Stomach smooth muscle (tissue), 2 donors: ENCODE data around the gene GNAI2.
A peak's percentile ranks its signal among the peaks of the same experiment; 100 is the strongest.

Source experiments
- H3K27ac ChIP-seq: one replicate; pipeline ENCODE4 v1.7.0; 2013; ENCODE audit warnings: mild to moderate bottlenecking, low read length, inconsistent platforms
- H3K27me3 ChIP-seq, 2 donors: one replicate each; pipeline ENCODE4 v1.7.0; 2013; ENCODE audit warnings: low read length in 2 of 2; ENCODE audit not compliant: insufficient read depth in 2 of 2, control insufficient read depth in 1 of 2
- H3K36me3 ChIP-seq, 2 donors: one replicate each; pipeline ENCODE4 v1.7.0; 2013; ENCODE audit warnings: low read length in 2 of 2; ENCODE audit not compliant: control insufficient read depth in 2 of 2, insufficient read depth in 2 of 2
- H3K4me1 ChIP-seq: one replicate; pipeline ENCODE4 v1.7.0; 2013; ENCODE audit warnings: low read length; ENCODE audit not compliant: control insufficient read depth, insufficient read depth
- H3K4me3 ChIP-seq, 2 donors: one replicate each; pipeline ENCODE4 v1.7.0; 2013; ENCODE audit warnings: low read length in 2 of 2
- H3K9ac ChIP-seq, 2 donors: one replicate each; pipeline ENCODE4 v1.7.0; 2013; ENCODE audit warnings: low read length in 2 of 2, mild to moderate bottlenecking in 1 of 2
- H3K9me3 ChIP-seq, 2 donors: one replicate each; pipeline ENCODE4 v1.7.0; 2013; ENCODE audit warnings: low read length in 2 of 2; ENCODE audit not compliant: control insufficient read depth in 2 of 2
- donor health status: healthy.
- donor health status: Pancreatic carcinoma.

GNAI2 gene

GRCh38 chr3:50194903-50195500 lies 41.0 kb upstream of the GNAI2 start:
- H3K27me3 ChIP-seq, result peaks cover 27 to 31% of the 10 kb centered on the region in 2 donors

DNA sequence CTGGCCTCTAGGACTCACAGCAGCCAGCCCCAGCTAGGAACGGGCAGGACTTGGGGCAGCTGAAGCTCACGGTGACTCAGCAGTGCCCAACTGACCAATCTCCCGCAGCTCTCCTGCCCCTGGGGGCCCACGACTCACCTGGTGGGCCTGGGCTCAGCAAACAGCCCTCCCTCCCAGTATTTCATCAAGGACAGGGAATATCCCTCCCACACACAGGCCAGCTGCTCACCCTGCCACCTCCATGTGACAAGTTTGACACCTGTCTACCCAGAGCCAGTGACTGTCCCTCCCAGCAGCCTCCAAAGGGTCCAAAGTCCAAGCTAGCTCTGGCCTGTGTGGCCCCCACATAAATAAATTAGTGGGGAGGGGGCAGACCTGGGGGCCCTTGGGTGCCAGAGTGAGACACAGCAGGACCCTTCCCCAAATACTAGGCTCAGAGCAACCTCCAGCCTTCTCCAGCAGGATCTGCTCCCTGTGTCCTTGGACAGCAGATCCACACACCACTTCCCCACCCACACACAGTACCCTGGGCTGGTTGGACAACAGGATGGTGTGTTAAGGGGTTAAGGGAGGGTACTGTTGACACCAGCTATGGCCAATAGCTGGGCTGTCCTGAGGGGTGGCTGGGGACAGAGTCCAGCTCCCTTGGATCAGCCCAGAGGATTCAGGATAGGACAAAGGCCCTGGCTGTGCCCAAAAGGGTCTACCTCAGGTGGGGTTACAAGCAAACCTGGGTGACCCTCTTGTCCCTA lies 40.3 kb upstream of the GNAI2 start:
- Histone ChIP-seq H3K27ac (no peak overlapping the region), H3K9me3 (no peaks in the 10 kb centered on the region), H3K4me1 (peaks cover 21% of the 10 kb centered on the region), H3K9ac (no peak overlapping the region), H3K4me3 (no peak overlapping the region), H3K27me3 (peaks cover 28 to 31% of the 10 kb centered on the region in 2 donors), H3K36me3 (no peaks in the 10 kb centered on the region)

More at GRCh38 chr3:50194903-50195500, 41.0 kb upstream of the GNAI2 start:
- Histone ChIP-seq H3K27ac (no peak overlapping the region), H3K36me3 (no peaks in the 10 kb centered on the region), H3K9ac (no peak overlapping the region), H3K9me3 (no peaks in the 10 kb centered on the region), H3K4me3 (peak overlapping the region; percentile 35 to 49), H3K4me1 (peaks cover 21% of the 10 kb centered on the region)

- H3K9ac ChIP-seq, result no peak overlapping the region
- no peak overlapping the region for H3K27ac ChIP-seq
- peaks cover 33 to 36% of the 10 kb centered on the region in 2 donors for H3K27me3 ChIP-seq
These were observed 39.7 kb upstream of the GNAI2 start for GRCh38 chr3:50196253-50196801.

DNA sequence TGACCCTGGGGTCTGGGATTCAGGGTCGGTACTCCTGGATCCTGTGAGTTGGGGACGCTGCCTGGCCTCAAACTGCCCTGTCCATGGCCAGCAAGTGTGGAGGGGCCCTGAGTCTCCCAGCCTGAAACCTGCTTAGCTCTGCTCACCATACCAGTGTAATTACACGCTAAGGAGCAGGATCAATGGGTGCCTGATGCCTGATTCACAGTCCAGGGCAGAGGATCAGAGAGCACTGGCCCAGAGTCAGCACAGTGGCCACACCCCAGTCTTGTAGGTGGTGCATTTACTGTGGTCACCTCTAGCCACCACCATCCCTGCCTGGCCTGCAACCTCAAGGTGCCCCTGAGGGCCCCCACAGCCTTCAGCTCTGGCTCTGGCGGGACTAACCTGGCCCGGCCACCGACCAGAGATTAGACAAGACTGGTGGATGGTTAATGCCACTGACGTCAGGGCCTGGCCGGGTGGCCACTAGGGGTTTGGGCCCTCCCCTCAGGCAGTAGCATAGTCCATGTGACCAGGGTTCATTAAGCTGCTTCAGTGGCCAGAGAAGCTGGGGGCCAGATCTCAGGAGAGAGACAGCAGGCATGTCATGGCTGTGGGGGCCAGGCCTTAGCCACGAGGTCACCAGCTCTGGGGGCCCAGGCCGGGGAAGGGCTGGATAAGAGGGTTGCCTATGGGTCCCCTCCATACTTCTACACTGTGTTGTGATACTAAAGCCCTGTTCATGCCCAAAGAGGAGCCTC lies 34.3 kb upstream of the GNAI2 start:
- H3K4me3 ChIP-seq, result no peak overlapping the region
- no peak overlapping the region for H3K27ac ChIP-seq
- H3K4me1 ChIP-seq, result peaks cover 10% of the 10 kb centered on the region
- H3K36me3 ChIP-seq, result no peaks in the 10 kb centered on the region
- no peaks in the 10 kb centered on the region for H3K9me3 ChIP-seq
- H3K27me3 ChIP-seq, result peaks cover 48 to 55% of the 10 kb centered on the region in 2 donors
- no peak overlapping the region for H3K9ac ChIP-seq

More at GRCh38 chr3:50196253-50196801, 39.7 kb upstream of the GNAI2 start:
- H3K4me3 ChIP-seq, result no peak overlapping the region
- H3K9me3 ChIP-seq, result no peaks in the 10 kb centered on the region
- H3K36me3 ChIP-seq, result no peaks in the 10 kb centered on the region
- peaks cover 21% of the 10 kb centered on the region for H3K4me1 ChIP-seq

DNA sequence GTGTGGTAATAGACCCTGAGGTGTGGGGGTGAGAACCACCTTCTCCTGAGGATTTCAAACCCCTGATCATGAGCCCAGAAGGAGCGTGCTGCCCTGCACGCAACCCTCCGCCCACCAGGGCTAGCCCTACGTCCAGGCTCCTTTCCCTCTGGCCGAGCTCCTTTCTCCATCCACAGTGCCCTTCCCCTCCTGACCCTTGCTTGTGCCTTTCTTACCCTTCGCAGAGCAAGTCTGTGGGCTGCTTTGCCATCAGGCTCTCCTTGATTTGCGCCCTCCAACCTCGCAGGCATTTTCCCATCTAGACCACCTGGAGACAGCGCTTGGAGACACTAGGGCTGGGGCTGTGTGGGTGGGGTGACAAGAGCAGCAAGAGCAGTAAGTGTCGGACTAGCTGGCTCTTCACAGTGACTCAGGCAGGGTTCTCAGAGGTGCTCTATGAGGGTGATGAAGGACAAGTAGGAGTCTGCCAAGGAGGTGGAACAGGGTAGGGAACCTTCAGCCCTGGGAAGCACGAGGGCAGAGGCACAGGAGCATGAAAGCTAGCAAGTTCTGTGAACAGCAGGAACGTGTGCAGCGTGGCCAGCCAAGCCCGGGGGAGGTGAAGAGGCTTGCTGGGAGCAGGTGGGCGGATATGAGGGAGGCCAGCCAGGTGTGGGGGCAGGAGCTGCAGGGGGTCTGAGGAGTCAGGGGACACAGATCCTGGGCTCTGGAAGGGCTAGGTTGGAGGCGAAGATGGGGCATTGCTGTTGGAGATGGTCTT lies 33.5 kb upstream of the GNAI2 start:
- H3K36me3 ChIP-seq, result no peaks in the 10 kb centered on the region
- H3K4me1 ChIP-seq, result peaks cover 10% of the 10 kb centered on the region
- peaks cover 48 to 55% of the 10 kb centered on the region in 2 donors for H3K27me3 ChIP-seq
- H3K4me3 ChIP-seq, result no peak overlapping the region
- no peaks in the 10 kb centered on the region for H3K9me3 ChIP-seq
- H3K27ac ChIP-seq, result no peak overlapping the region
- no peak overlapping the region for H3K9ac ChIP-seq

GRCh38 chr3:50203113-50203808 lies 32.7 kb upstream of the GNAI2 start:
- H3K9me3 ChIP-seq, result no peaks in the 10 kb centered on the region
- no peaks in the 10 kb centered on the region for H3K36me3 ChIP-seq
- H3K27ac ChIP-seq, result no peak overlapping the region
- H3K4me1 ChIP-seq, result peaks cover 10% of the 10 kb centered on the region
- H3K9ac ChIP-seq, result no peak overlapping the region
- H3K4me3 ChIP-seq, result no peak overlapping the region
- peaks cover 48 to 55% of the 10 kb centered on the region in 2 donors for H3K27me3 ChIP-seq

GRCh38 chr3:50203809-50204803 lies 31.9 kb upstream of the GNAI2 start:
- Histone ChIP-seq H3K9ac (no peak overlapping the region), H3K27me3 (peaks cover 48 to 55% of the 10 kb centered on the region in 2 donors), H3K4me3 (no peak overlapping the region), H3K27ac (no peak overlapping the region), H3K36me3 (no peaks in the 10 kb centered on the region), H3K4me1 (peaks cover 10% of the 10 kb centered on the region), H3K9me3 (no peaks in the 10 kb centered on the region)

DNA sequence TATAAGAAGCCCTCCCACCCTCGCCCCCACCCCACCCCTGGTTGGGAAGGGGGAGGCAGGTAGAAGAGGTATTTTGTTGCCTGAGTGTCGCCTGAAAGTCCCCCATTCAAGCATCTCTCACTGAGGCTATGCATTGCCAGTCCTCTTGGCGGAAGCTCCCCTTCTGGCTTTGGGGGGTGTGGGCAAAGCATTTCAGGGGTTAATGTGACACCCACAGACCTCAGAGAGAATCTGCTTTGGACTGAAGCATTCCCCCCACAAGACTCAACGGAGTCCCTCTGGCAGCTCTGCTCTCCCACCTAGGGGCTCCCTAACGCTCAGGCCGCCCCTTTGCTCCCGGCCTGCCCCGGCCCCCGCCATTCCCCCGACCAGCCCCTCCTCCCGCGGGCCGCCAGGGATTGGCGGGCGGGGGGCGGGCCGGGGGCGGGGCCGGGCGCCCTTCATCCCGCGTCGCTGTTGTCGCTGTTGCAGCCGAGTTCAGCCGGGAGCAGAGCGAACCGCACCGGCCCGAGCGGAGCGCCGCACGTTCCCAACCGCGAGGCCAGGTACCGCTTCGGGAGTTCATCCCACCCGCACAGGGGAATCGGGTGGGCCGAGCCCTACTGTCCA lies 31.1 kb upstream of the GNAI2 start, which contains the start of gene SLC38A3:
Gene SLC38A3 (plus strand): TSS at position 468 of the 609 bp plus-strand sequence. CDS start 8,929 bp downstream, outside the sequence.
- Histone ChIP-seq H3K9me3 (no peaks in the 10 kb centered on the region), H3K9ac (no peak within 1 kb of the TSS), H3K27me3 (peaks cover 48 to 55% of the 10 kb centered on the region in 2 donors), H3K4me1 (peaks cover 10% of the 10 kb centered on the region), H3K27ac (no peak within 1 kb of the TSS), H3K4me3 (peak within 1 kb of the TSS in 1 of 2 donors; percentile 64), H3K36me3 (no peaks in the 10 kb centered on the region)
